Amniotic epithelial cell (primary cell): ENCODE data around the gene TRIM39.

ENCODE experiments used
- DNase-seq: peaks from one replicate; pipeline ENCODE4 v3.0.0-alpha.2; 2010; ENCODE audit warnings: low read depth

TRIM39 gene

GRCh38 chr6:30327232-30327746, 562 bp downstream of the TRIM39 start:
- DNase-seq: no peak

GRCh38 chr6:30328397-30328796, 1.7 kb downstream of the TRIM39 start:
- no peak for DNase-seq

- DNase-seq: no peak
These were observed 2.6 kb downstream of the TRIM39 start for GRCh38 chr6:30329331-30329730.

GRCh38 chr6:30331981-30332380, 5.3 kb downstream of the TRIM39 start:
- DNase-seq: no peak

- no peak for DNase-seq
These were observed 7.5 kb downstream of the TRIM39 start for GRCh38 chr6:30334075-30334783.

- DNase-seq: peak; percentile 32
These were observed 13.9 kb downstream of the TRIM39 start for GRCh38 chr6:30340589-30341054.

- DNase-seq: no peak
These were observed 14.5 kb downstream of the TRIM39 start for GRCh38 chr6:30341218-30341617.

GRCh38 chr6:30341728-30342127, 15.0 kb downstream of the TRIM39 start:
- DNase-seq: no peak

- no peak for DNase-seq
These were observed 17.6 kb downstream of the TRIM39 start for GRCh38 chr6:30344191-30344867.

- DNase-seq: peak; percentile 64
These were observed 18.3 kb downstream of the TRIM39 start, which contains the start of gene RPP21 for GRCh38 chr6:30344868-30345671. RPP21 (plus strand) TSS chr6:30345156; CDS start chr6:30345172, 16 bp downstream.

GRCh38 chr6:30345852-30346251, 19.1 kb downstream of the TRIM39 start:
- peak; percentile 48 for DNase-seq

- DNase-seq: no peak
These were observed 22.2 kb downstream of the TRIM39 start for GRCh38 chr6:30348957-30349356.

- DNase-seq: no peak
These were observed 22.9 kb downstream of the TRIM39 start for GRCh38 chr6:30349421-30350177.

GRCh38 chr6:30350524-30350923, 23.8 kb downstream of the TRIM39 start:
- no peak for DNase-seq

- no peak for DNase-seq
These were observed 25.8 kb downstream of the TRIM39 start for GRCh38 chr6:30352550-30352949.

GRCh38 chr6:30355281-30355680, 28.6 kb downstream of the TRIM39 start:
- DNase-seq: no peak

- DNase-seq: no peak
These were observed 29.8 kb downstream of the TRIM39 start for GRCh38 chr6:30356536-30356935.

- peak; percentile 64 for DNase-seq
These were observed 31.2 kb downstream of the TRIM39 start for GRCh38 chr6:30357678-30358540.

GRCh38 chr6:30359276-30359675, 32.5 kb downstream of the TRIM39 start:
- no peak for DNase-seq

GRCh38 chr6:30360139-30360538, 33.4 kb downstream of the TRIM39 start:
- no peak for DNase-seq

GRCh38 chr6:30361661-30362060, 34.9 kb downstream of the TRIM39 start:
- peak; percentile 6 for DNase-seq
